Gastrocnemius medialis (tissue), 4 donors: ENCODE data around the gene DMXL1.

Experiments
- CTCF ChIP-seq, 5 experiments: fragments of 450-650 bp in 3 of 5; fragments of 200-600 bp in 2 of 5; sonication (generic) in 2 of 5; IDR thresholded peaks in 4 of 5; conservative IDR thresholded peaks in 1 of 5; 1 replicate in 4 of 5; 2 replicates in 1 of 5; pipeline ENCODE4 v1.5.1; 2016 to 2019; ENCODE audit warnings: antibody characterized with exemption in 5 of 5, mild to moderate bottlenecking in 3 of 5, moderate library complexity in 3 of 5
- POLR2A ChIP-seq, 2 donors: fragments of 450-650 bp; IDR thresholded peaks; one replicate each; pipeline ENCODE4 v1.6.1; 2017; ENCODE audit warnings: antibody characterized with exemption in 2 of 2, mild to moderate bottlenecking in 2 of 2, moderate library complexity in 2 of 2

- TF ChIP-seq CTCF (IDR thresholded peaks at IDR 0.05 in 4 of 5, conservative IDR thresholded peaks at IDR 0.05 in 1 of 5) (no peak), POLR2A (IDR thresholded peaks at IDR 0.05) (no peak)
Measured at GRCh38 chr5:119074419-119074818, 3.5 kb downstream of the DMXL1 start.
